Ascending aorta (tissue), 2 donors: ENCODE data around the gene CASQ2. TPM values are rescaled to one million over a fixed set of nuclear protein-coding genes. Genes with fewer than 3 reads are reported as not detected.

Experiments
- DNase-seq, 2 donors: peaks; one replicate each; pipeline ENCODE4 v3.0.0-alpha.2; 2019; ENCODE audit warnings: low spot score in 2 of 2
- H3K27ac ChIP-seq, 2 donors: fragments of 200-600 bp; sonication (generic); one replicate each; pipeline ENCODE4 v1.5.1; 2016 to 2017; ENCODE audit warnings: mild to moderate bottlenecking in 1 of 2
- H3K27me3 ChIP-seq: fragments of 200-600 bp; sonication (generic); one replicate; pipeline ENCODE4 v1.5.1; 2017
- H3K36me3 ChIP-seq, 2 donors: fragments of 200-600 bp; sonication (generic); one replicate each; pipeline ENCODE4 v1.5.1; 2016
- H3K4me1 ChIP-seq, 2 donors: fragments of 200-600 bp; sonication (generic); one replicate each; pipeline ENCODE4 v1.5.1; 2016 to 2017; ENCODE audit warnings: mild to moderate bottlenecking in 1 of 2
- H3K4me3 ChIP-seq, 2 donors: fragments of 200-600 bp; sonication (generic); one replicate each; pipeline ENCODE4 v1.5.1; 2016 to 2017; ENCODE audit warnings: mild to moderate bottlenecking in 1 of 2
- H3K9me3 ChIP-seq, 2 donors: fragments of 200-600 bp; sonication (generic); one replicate each; pipeline ENCODE4 v1.5.1; 2016
- CTCF ChIP-seq, 3 experiments: fragments of 200-600 bp in 2 of 3; fragments of 450-650 bp in 1 of 3; sonication (generic) in 2 of 3; IDR thresholded peaks; one replicate each; pipeline ENCODE4 v1.5.1; 2016 to 2019; ENCODE audit warnings: antibody characterized with exemption in 3 of 3, mild to moderate bottlenecking in 1 of 3, moderate library complexity in 1 of 3
- intact Hi-C: fragments of 100-400 bp; cut with DNase I; formaldehyde crosslinking; loops from one replicate; pipeline ENCODE4 v1.15.1; 2023
- total RNA-seq: library from RNA; depleted of rRNA; stranded (reverse); fragments of >200 nt; gene quantifications from one replicate; pipeline ENCODE4 v1.1.0, GENCODE V29; 2016

Gene CASQ2
- total RNA-seq, 1 donor from 2014 or later = 3.8 TPM

DNA sequence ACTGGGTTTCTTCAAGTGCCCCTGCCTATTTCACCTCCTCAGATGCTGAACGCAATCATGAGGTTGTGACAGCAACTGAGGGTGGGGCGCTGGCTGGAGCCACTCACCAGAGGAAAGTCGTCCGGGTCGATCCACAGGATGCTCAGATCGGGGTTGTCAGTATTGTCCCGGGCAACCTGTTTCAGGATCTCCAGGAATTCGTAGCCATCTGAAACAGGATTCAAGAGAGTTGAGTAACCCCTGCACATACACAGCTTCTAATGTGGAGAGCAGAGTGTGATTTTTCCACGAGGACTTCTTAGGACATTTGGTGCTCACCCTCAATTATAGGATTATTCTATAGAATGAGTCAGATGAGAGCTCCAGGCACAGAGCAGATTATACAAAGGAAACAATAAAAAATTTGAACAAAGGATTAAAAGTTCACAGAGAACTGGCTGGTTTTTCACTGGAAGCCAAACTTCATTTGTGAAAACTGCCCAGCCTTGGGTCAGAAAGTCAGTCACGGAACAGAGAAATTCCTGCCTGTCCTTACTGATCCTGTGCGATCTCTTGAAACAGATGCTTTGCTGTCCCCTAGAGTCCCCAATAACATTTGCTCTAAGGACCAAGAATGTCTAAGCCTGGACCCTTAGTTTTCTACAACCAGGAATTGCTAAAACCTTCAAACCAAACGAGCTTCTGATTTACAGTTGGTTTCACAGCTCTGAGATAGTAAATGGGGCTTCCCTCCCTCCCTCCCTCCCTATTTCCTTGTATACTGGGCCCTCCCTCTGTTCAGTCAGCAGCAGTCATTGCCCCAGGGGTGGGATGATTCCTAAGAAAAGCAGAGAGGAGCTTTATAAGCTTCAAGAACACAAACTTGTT is 63.2 kb downstream of the CASQ2 start:
- no peak for TF ChIP-seq CTCF (IDR thresholded peaks at IDR 0.05)
- Histone ChIP-seq H3K27ac (no peak overlapping the region), H3K36me3 (no peaks in the 10 kb centered on the region), H3K4me1 (peaks cover 0 to 2% of the 10 kb centered on the region in 2 donors), H3K9me3 (no peaks in the 10 kb centered on the region), H3K4me3 (no peak overlapping the region), H3K27me3 (no peaks in the 10 kb centered on the region)
- intact Hi-C loops = loop anchor here (5.0 kb wide), 1 partner anchor 98 kb away; no protein-coding TSS in a partner anchor
- no peak for DNase-seq

DNA sequence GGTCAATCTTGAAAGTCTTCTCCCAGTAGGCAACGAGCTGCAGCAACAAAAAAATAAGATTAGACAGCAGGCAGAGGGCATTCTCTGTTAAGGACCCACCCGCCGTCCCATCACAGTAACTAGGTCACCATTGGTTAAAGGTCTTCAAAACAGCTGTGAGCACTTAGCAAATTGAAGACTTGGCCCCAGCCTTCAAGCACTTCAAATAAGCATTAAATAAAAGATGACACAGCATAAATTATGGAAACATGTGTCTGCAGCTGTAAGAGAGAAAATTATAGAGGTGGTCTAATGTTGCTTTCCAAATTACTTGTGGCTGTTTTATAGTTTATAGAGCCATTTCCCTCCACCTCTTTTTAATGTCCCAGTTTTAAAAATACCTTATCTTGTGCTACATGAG is 65.6 kb downstream of the CASQ2 start:
- no peaks in the 10 kb centered on the region for H3K27me3 ChIP-seq
- no peak for DNase-seq
- no peak for TF ChIP-seq CTCF (IDR thresholded peaks at IDR 0.05)
- no peak overlapping the region for H3K27ac ChIP-seq
- no peak overlapping the region for H3K4me3 ChIP-seq
- intact Hi-C loops = no loop called here
- peaks cover 0 to 2% of the 10 kb centered on the region in 2 donors for H3K4me1 ChIP-seq
- no peaks in the 10 kb centered on the region for H3K36me3 ChIP-seq
- no peaks in the 10 kb centered on the region for H3K9me3 ChIP-seq

DNA sequence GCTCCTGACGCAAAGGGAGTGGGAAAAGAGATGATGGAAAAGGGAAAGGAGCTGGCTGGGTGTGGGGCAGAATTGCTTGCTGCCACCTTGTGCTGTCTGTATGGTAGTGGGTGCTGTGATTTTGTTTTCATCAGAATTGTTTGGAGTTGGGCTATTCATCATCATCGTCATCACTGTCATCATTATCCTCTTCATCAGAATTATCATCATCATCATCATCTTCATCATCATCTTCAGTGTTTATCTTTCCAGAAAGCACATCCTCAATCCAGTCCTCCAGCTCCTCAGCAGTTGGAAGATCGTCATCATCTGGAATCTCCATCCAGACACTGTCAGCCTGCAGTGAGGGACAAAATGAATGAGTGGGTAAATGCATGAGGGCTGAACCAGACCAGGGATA is 67.4 kb downstream of the CASQ2 start:
- intact Hi-C loops = no loop called here

GRCh38 chr1:115697619-115698018 is 70.9 kb downstream of the CASQ2 start:
- peaks cover 0 to 2% of the 10 kb centered on the region in 2 donors for H3K36me3 ChIP-seq
- no peak overlapping the region for H3K4me3 ChIP-seq
- no peaks in the 10 kb centered on the region for H3K4me1 ChIP-seq
- intact Hi-C loops = no loop called here
- no peak for DNase-seq
- no peak for TF ChIP-seq CTCF (IDR thresholded peaks at IDR 0.05)
- H3K27me3 ChIP-seq = no peaks in the 10 kb centered on the region
- no peak overlapping the region for H3K27ac ChIP-seq
- H3K9me3 ChIP-seq = no peaks in the 10 kb centered on the region

More for the DNA sequence above, 67.4 kb downstream of the CASQ2 start:
- Histone ChIP-seq H3K4me3 (no peak overlapping the region), H3K27ac (no peak overlapping the region), H3K4me1 (no peaks in the 10 kb centered on the region), H3K36me3 (no peaks in the 10 kb centered on the region), H3K27me3 (no peaks in the 10 kb centered on the region), H3K9me3 (no peaks in the 10 kb centered on the region)
- no peak for TF ChIP-seq CTCF (IDR thresholded peaks at IDR 0.05)
- DNase-seq = no peak

DNA sequence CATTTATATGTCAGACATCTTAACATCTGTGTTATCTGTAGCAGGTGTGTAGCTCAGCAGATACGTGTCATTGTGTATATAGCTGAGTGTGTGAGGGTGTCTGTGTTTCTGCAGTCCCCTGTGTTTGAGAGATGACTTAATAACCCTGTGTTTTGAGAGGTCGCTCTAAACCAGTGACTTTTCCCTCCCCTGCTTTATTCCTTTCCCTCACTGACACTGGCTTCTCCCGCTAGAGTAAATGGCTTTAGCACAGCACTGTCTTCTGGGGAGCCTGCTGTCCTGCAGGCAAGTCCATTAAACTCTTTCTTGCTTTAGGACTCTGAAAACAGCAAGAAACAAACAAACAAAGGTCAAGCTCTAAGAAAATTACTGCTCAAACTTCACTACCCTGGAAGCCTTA is 73.7 kb downstream of the CASQ2 start:
- no peaks in the 10 kb centered on the region for H3K4me1 ChIP-seq
- no peak overlapping the region for H3K4me3 ChIP-seq
- no peak for DNase-seq
- H3K27ac ChIP-seq = no peak overlapping the region
- no peak for TF ChIP-seq CTCF (IDR thresholded peaks at IDR 0.05)
- intact Hi-C loops = no loop called here
- no peaks in the 10 kb centered on the region for H3K9me3 ChIP-seq
- peaks cover 16 to 26% of the 10 kb centered on the region in 2 donors for H3K36me3 ChIP-seq
- H3K27me3 ChIP-seq = no peaks in the 10 kb centered on the region
